Measurements from ENCODE around the gene EPN1.

Gene EPN1

DNA sequence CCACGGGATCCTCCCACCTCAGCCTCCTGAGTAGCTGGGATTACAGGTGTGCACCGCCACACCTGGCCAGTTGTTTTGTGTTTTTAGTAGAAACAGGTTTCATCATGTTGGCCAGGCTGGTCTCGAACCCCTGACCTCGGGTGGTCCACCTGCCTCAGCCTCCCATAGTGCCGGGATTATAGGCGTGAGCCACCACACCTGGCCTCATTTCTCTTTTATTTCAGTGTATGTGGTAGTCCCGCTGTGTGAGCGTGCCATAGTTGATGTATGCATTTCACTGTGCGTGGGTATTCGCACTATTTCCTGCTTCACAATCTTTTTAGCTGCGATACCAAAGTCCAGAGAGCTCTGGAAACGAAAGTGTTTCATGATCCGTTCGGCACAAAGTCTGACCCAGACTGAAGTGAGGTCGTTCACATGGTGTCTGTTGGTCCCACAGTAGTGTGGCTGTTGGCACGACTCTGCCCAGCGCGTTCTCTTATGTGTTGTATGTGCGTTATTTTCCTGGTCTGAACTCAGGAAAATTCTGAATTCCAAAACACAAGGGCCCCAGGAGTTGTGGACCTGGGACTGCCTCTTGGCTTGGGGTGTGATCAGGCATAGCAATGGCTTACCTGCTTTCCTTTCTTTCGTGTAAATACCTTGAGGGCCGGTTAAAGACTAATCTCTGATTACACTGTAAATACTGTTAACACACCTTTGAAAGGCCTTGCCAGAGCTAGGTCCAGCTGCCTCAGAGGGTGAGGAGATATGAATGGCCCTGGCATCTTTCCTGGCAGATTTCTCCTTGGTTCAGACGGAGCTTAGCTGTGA is 8.6 kb downstream of the EPN1 start:
- Histone ChIP-seq H3K4me2 (ENCODE audit: low read length) (no peak overlapping the region), H3K36me3 (ENCODE audit: insufficient read depth, low read length) (peaks cover 84% of the 10 kb centered on the region), H3K9me3 (ENCODE audit: low read length) (no peaks in the 10 kb centered on the region), H2AFZ (ENCODE audit: low read length) (no peak overlapping the region), H3K4me1 (ENCODE audit: insufficient read depth, low read length, severe bottlenecking) (peaks cover 11% of the 10 kb centered on the region), H3K4me3 (ENCODE audit: low read depth, low read length, poor library complexity, severe bottlenecking) (no peak overlapping the region), H3K9ac (ENCODE audit: low read length) (no peak overlapping the region), H4K20me1 (ENCODE audit: insufficient read depth, low read length) (no peaks in the 10 kb centered on the region), H3K79me2 (ENCODE audit: insufficient read depth, low read length) (peaks cover 17% of the 10 kb centered on the region), H3K9me2 (ENCODE audit: low read depth, low read length) (no peaks in the 10 kb centered on the region), H3K27ac (ENCODE audit: low read depth, low read length, poor library complexity, severe bottlenecking) (no peak overlapping the region), H3F3A (ENCODE audit: insufficient read depth, low read length) (no peaks in the 10 kb centered on the region), H3K27me3 (ENCODE audit: insufficient read depth, low read length) (no peaks in the 10 kb centered on the region)
- TF ChIP-seq CTCF (IDR thresholded peaks at IDR 0.05; ENCODE audit: low read length) (no peak), EZH2 (IDR thresholded peaks at IDR 0.05; ENCODE audit: borderline replicate concordance, low read length) (no peak)

DNA sequence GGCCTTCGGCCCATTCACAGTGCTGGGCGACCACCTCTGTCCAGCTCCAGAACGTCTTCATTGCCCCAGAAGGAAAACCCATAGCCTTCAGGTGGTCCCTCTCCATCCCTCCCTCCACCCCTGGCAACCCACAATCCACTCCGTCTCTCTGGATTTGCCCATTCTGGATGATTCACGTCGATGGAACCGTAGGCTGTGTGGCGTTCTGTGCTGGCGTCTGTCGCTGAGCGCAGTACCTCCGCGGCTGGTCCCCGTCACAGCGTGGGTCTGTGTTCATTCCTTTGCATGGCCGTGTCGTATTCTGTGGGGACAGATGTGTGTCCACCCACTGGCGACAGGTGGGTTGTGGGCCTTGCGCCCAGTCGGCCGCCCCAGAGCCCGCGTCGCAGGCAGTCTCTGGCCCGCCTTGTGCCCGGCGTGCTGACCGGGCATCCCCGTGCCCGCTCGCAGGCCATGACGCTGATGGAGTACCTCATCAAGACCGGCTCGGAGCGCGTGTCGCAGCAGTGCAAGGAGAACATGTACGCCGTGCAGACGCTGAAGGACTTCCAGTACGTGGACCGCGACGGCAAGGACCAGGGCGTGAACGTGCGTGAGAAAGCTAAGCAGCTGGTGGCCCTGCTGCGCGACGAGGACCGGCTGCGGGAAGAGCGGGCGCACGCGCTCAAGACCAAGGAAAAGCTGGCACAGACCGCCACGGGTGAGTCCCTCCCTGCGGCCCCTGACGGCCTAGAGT is 10.1 kb downstream of the EPN1 start:
- Histone ChIP-seq H3K4me3 (ENCODE audit: low read depth, low read length, poor library complexity, severe bottlenecking) (no peak overlapping the region), H3K4me1 (ENCODE audit: insufficient read depth, low read length, severe bottlenecking) (no peaks in the 10 kb centered on the region), H3K27me3 (ENCODE audit: insufficient read depth, low read length) (no peaks in the 10 kb centered on the region), H3K36me3 (ENCODE audit: insufficient read depth, low read length) (peaks cover 84% of the 10 kb centered on the region), H3K9me2 (ENCODE audit: low read depth, low read length) (no peaks in the 10 kb centered on the region), H2AFZ (ENCODE audit: low read length) (no peak overlapping the region), H3F3A (ENCODE audit: insufficient read depth, low read length) (no peaks in the 10 kb centered on the region), H3K27ac (ENCODE audit: low read depth, low read length, poor library complexity, severe bottlenecking) (no peak overlapping the region), H3K9ac (ENCODE audit: low read length) (no peak overlapping the region), H3K9me3 (ENCODE audit: low read length) (no peaks in the 10 kb centered on the region), H3K4me2 (ENCODE audit: low read length) (no peak overlapping the region), H4K20me1 (ENCODE audit: insufficient read depth, low read length) (no peaks in the 10 kb centered on the region), H3K79me2 (ENCODE audit: insufficient read depth, low read length) (peaks cover 10% of the 10 kb centered on the region; the same call in 1 of the 2 replicates)
- TF ChIP-seq EZH2 (IDR thresholded peaks at IDR 0.05; ENCODE audit: borderline replicate concordance, low read length) (no peak), CTCF (IDR thresholded peaks at IDR 0.05; ENCODE audit: low read length) (no peak)

- peaks cover 10% of the 10 kb centered on the region; the same call in 1 of the 2 replicates for H3K79me2 ChIP-seq (ENCODE audit: insufficient read depth, low read length)
- H3K27me3 ChIP-seq (ENCODE audit: insufficient read depth, low read length): no peaks in the 10 kb centered on the region
- H3F3A ChIP-seq (ENCODE audit: insufficient read depth, low read length): no peaks in the 10 kb centered on the region
- no peaks in the 10 kb centered on the region for H3K9me3 ChIP-seq (ENCODE audit: low read length)
- peaks cover 84% of the 10 kb centered on the region for H3K36me3 ChIP-seq (ENCODE audit: insufficient read depth, low read length)
- no peak overlapping the region for H3K4me3 ChIP-seq (ENCODE audit: low read depth, low read length, poor library complexity, severe bottlenecking)
- no peak overlapping the region for H3K4me2 ChIP-seq (ENCODE audit: low read length)
- no peak overlapping the region for H2AFZ ChIP-seq (ENCODE audit: low read length)
- no peaks in the 10 kb centered on the region for H3K9me2 ChIP-seq (ENCODE audit: low read depth, low read length)
- no peak for TF ChIP-seq EZH2 (IDR thresholded peaks at IDR 0.05; ENCODE audit: borderline replicate concordance, low read length)
- no peak for TF ChIP-seq CTCF (IDR thresholded peaks at IDR 0.05; ENCODE audit: low read length)
- H3K4me1 ChIP-seq (ENCODE audit: insufficient read depth, low read length, severe bottlenecking): no peaks in the 10 kb centered on the region
- H3K9ac ChIP-seq (ENCODE audit: low read length): no peak overlapping the region
- H4K20me1 ChIP-seq (ENCODE audit: insufficient read depth, low read length): no peaks in the 10 kb centered on the region
- no peak overlapping the region for H3K27ac ChIP-seq (ENCODE audit: low read depth, low read length, poor library complexity, severe bottlenecking)
Observed at GRCh38 chr19:55685776-55686175, 10.8 kb downstream of the EPN1 start.

All from OCI-LY1 (cell line).